DOHH2 (cell line): ENCODE results near the gene RRAS.

Experiments
- H3F3A ChIP-seq: fragments of 200-600 bp; sonication (generic), shearing (Covaris generic); 2 replicates; pipeline ENCODE4 v1.6.0; 2016; ENCODE audit warnings: antibody characterized with exemption, mild to moderate bottlenecking; ENCODE audit not compliant: control insufficient read depth, insufficient read depth
- H3K27ac ChIP-seq: fragments of 200-600 bp; sonication (generic); 2 replicates; pipeline ENCODE4 v1.5.1; 2014; ENCODE audit warnings: low read depth, mild to moderate bottlenecking, low read length, moderate library complexity
- H3K27me3 ChIP-seq: fragments of 200-600 bp; sonication (generic); 2 replicates; pipeline ENCODE4 v1.6.1; 2014; ENCODE audit warnings: mild to moderate bottlenecking, low read length, mixed read lengths; ENCODE audit not compliant: control insufficient read depth
- H3K36me3 ChIP-seq: fragments of 200-600 bp; sonication (generic); 2 replicates; pipeline ENCODE4 v1.6.1; 2014; ENCODE audit warnings: mild to moderate bottlenecking, low read length, moderate library complexity, mixed read lengths; ENCODE audit not compliant: control insufficient read depth
- H3K4me1 ChIP-seq: fragments of 200-600 bp; sonication (generic); 2 replicates; pipeline ENCODE4 v1.6.1; 2014; ENCODE audit warnings: mild to moderate bottlenecking, low read length, mixed read lengths; ENCODE audit not compliant: control insufficient read depth
- H3K4me2 ChIP-seq: fragments of 200-600 bp; sonication (generic); 2 replicates; pipeline ENCODE4 v1.6.0; 2014; ENCODE audit warnings: mild to moderate bottlenecking, low read length, moderate library complexity
- H3K4me3 ChIP-seq: fragments of 200-600 bp; sonication (generic); 2 replicates; pipeline ENCODE4 v1.5.1; 2014; ENCODE audit warnings: mild to moderate bottlenecking, low read length, mixed read lengths
- H3K79me2 ChIP-seq: fragments of 200-600 bp; sonication (generic); 2 replicates; pipeline ENCODE4 v1.6.1; 2014; ENCODE audit warnings: mild to moderate bottlenecking, low read length, mixed read lengths; ENCODE audit not compliant: control insufficient read depth
- H3K9me2 ChIP-seq: fragments of 200-600 bp; sonication (generic); replicated peaks from 2 replicates; pipeline ENCODE4 v1.6.1; 2014; ENCODE audit warnings: mild to moderate bottlenecking, low read length, mixed read lengths; ENCODE audit not compliant: control insufficient read depth
- H3K9me3 ChIP-seq: fragments of 200-600 bp; sonication (generic); 2 replicates; pipeline ENCODE4 v1.6.1; 2014; ENCODE audit warnings: antibody characterized with exemption, low read length, mixed read lengths; ENCODE audit not compliant: control insufficient read depth, insufficient read depth
- H4K20me1 ChIP-seq: fragments of 200-600 bp; sonication (generic); 2 replicates; pipeline ENCODE4 v1.6.0; 2014; ENCODE audit warnings: low read depth, mild to moderate bottlenecking, antibody characterized with exemption, low read length, moderate library complexity; ENCODE audit not compliant: control insufficient read depth, insufficient read depth
- CTCF ChIP-seq: fragments of 200-600 bp; sonication (generic); IDR thresholded peaks from one replicate; pipeline ENCODE4 v1.5.1; 2014; ENCODE audit warnings: antibody characterized with exemption, mild to moderate bottlenecking, low read depth, low read length; ENCODE audit not compliant: poor library complexity, severe bottlenecking
- EZH2phosphoT487 ChIP-seq: fragments of 200-600 bp; sonication (generic); IDR thresholded peaks from 2 replicates; pipeline ENCODE4 v1.6.1; 2017; ENCODE audit warnings: borderline replicate concordance, mild to moderate bottlenecking, antibody characterized with exemption, low read length, moderate library complexity, mixed read lengths

RRAS gene

DNA sequence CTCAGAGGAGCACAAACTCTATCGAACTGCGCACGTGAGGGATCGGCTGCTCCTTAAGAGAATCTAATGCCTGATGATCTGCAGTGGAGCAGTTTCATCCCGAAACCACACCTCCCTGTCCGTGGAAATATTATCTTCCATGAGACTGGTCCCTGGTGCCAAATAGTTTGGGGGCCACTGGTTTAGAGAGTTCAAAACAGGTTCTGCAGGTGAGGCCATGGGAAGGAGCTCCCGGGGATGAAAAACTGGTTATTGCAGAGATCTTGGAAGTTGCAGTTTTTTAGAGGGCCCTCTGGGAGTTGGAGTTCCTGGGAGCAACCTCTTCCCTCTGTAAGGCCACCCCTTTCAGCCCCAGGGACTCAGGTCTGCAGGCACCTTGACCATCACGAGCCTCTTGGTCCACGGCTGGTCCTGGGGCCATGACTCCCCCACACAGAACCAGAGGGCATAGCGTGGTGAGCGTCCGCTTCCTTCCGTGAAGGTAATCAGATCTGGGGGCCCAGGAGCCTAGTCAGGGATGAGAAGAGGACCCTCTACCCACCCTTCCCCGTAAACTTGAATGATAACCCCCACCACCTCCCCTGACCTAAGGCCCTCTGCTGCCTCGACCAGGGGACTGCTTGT is 20.5 kb upstream of the RRAS start:
- Histone ChIP-seq H3K36me3 (peaks cover 74% of the 10 kb centered on the region), H4K20me1 (peaks cover 4% of the 10 kb centered on the region), H3K27ac (no peak overlapping the region), H3K4me1 (peaks cover 11% of the 10 kb centered on the region), H3K9me2 (no peaks in the 10 kb centered on the region), H3K9me3 (no peaks in the 10 kb centered on the region), H3K4me3 (no peak overlapping the region), H3F3A (peaks cover 10% of the 10 kb centered on the region), H3K27me3 (no peaks in the 10 kb centered on the region), H3K4me2 (no peak overlapping the region), H3K79me2 (peaks cover 31% of the 10 kb centered on the region)
- TF ChIP-seq CTCF (no peak), EZH2phosphoT487 (no peak)

- no peak for TF ChIP-seq CTCF
- TF ChIP-seq EZH2phosphoT487: no peak
- no peaks in the 10 kb centered on the region; the same call in 1 of the 2 replicates for H4K20me1 ChIP-seq
- H3K9me2 ChIP-seq: no peaks in the 10 kb centered on the region
- peaks cover 84% of the 10 kb centered on the region for H3K36me3 ChIP-seq
- no peak overlapping the region for H3K27ac ChIP-seq
- no peaks in the 10 kb centered on the region for H3K9me3 ChIP-seq
- H3K4me2 ChIP-seq: no peak overlapping the region
- peaks cover 15% of the 10 kb centered on the region for H3K79me2 ChIP-seq
- peaks cover 7% of the 10 kb centered on the region for H3K4me1 ChIP-seq
- no peaks in the 10 kb centered on the region for H3K27me3 ChIP-seq
- H3F3A ChIP-seq: peaks cover 7% of the 10 kb centered on the region
- H3K4me3 ChIP-seq: no peak overlapping the region
These were observed 18.9 kb upstream of the RRAS start for GRCh38 chr19:49658566-49659442.

DNA sequence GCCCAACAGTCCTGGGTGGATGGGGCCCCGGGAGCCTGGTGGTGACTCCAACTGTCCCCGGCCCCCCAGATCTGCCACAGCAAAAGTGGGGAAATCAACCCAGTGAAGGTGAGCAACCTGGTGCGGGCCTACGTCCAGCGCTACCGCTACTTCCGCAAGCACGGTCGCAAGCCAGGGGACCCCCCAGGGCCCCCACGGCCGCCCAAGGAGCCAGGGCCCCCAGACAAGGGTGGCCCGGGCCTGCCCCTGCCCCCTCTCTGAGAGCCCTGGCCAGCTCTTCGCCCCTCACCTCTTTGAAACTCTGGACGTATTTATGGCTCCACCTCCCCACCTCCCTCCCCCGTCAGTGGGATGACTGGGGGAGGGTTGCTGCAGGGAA is 18.2 kb upstream of the RRAS start:
- Histone ChIP-seq H3K79me2 (peaks cover 8% of the 10 kb centered on the region), H3F3A (peaks cover 7% of the 10 kb centered on the region), H3K36me3 (peaks cover 87% of the 10 kb centered on the region), H4K20me1 (no peaks in the 10 kb centered on the region), H3K9me2 (no peaks in the 10 kb centered on the region), H3K9me3 (no peaks in the 10 kb centered on the region), H3K4me3 (no peak overlapping the region), H3K27ac (no peak overlapping the region), H3K4me2 (no peak overlapping the region), H3K4me1 (no peaks in the 10 kb centered on the region), H3K27me3 (no peaks in the 10 kb centered on the region)
- TF ChIP-seq EZH2phosphoT487 (no peak), CTCF (no peak)
